ENCODE results near the gene FAAP100. TPM values are rescaled to one million over a fixed set of nuclear protein-coding genes. Genes with fewer than 3 reads are reported as not detected.
"Not testable (repeated sequence)": the region's sequence is repeated elsewhere in the genome, so short reads cannot be mapped to it uniquely, and the experiment has no call there.

FAAP100 gene
- polyA plus RNA-seq, 12 donors: 14.0 to 54.1 (median 18.0) TPM; not detected in 1

DNA sequence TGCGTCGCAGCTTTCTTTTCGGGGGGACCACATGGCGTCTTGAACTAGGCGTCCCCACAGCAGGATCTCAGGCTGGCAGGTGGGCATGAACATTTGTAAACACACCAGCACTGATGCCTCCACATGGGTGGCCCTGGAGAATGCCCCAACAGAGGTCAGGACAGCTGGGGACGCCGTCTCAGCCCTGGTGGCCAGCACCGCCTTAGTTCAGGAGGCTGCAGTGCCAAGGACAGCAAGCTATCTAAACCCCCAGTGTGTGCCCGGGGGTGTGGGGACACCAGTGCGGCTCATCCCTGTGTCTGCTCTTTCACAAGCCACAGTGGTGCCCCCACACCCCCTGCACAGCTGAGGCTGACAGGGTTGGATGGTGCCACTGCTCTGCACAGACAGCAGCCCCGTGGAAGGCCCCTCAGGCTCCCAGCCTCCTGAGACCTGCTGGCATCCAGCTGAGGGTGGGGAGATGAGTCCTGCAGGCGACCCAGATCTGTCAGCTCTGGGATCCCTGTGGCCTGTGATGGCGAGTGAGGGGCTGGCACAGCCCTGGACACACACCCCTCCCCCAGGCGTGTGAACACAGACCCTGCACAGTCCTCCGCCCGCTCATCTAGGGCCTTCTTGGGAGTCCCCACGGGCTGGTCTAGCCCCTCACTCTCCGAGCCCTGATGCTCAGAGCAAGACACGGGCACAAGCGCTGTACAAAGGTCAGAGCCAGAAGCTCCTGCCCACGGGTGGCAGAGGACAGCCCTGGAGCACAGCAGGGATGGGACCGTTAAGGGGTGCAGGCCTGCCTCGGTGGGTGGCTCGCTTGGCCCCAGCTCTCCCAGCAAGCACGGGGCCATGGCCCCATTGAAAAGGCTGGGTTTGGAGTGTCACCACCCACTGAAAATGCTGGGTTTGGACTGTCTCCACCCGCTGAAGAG, 13.2 kb downstream of the FAAP100 start:
- no peak for DNase-seq

DNA sequence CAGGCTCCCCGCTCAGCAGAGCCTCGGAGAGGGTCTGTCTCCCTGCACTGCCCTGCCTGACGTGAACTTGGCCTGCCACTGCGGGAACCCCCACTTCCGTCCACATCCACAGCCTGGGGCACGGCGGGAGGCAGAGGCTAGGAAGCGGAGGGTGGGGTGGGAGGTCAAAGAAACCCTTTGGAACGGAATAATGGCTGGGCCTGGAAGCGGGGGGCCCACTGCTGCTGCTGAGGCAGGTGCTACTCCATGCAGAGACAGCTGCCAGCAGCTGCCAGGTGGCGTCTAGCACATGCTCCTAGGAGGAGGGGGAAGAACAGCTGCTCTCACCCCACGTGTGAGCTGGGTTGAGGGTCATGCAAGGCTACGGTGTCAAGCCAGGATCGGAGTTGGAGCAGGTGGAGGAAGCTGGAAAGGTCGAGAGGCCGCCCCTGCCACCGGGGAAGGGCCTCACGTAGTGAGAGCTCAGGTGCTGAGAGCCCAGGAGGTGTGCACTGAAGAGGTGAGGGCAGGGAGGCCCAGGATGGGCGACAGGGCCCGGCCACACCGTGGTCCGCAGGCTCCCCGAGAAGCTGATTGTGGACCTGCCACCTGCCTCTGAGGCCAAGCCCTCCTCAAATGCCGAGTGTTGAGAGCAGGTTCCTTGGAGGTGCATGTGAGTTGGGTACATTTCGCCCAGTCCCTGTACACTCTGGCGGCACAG, 14.1 kb downstream of the FAAP100 start:
- no peak for DNase-seq

DNA sequence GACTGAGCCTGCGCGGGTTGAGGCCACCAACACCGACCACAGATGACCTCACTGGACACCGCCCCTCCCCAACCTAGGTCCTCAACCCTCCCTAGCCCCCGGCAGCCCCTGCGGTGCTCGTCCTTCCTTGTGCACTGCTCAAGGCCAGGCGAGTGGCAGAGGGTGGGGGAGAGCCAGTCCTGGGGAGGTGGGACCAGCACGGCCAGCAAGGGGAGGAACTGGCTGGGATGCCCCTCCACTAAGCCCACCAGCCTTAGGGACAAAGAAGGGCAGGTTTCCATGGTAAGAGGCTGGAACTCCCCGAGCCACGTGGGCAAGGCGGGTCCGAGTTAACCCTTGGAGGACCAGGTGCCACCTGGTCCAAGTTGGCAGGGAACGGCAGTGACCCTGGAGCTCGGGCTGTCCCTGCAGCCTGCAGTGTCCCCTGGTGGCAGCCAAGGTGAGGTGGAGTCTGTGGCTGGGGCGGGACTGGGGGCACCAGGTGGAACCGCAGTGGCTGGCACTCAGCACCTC, 14.8 kb downstream of the FAAP100 start:
- DNase-seq: no peak

DNA sequence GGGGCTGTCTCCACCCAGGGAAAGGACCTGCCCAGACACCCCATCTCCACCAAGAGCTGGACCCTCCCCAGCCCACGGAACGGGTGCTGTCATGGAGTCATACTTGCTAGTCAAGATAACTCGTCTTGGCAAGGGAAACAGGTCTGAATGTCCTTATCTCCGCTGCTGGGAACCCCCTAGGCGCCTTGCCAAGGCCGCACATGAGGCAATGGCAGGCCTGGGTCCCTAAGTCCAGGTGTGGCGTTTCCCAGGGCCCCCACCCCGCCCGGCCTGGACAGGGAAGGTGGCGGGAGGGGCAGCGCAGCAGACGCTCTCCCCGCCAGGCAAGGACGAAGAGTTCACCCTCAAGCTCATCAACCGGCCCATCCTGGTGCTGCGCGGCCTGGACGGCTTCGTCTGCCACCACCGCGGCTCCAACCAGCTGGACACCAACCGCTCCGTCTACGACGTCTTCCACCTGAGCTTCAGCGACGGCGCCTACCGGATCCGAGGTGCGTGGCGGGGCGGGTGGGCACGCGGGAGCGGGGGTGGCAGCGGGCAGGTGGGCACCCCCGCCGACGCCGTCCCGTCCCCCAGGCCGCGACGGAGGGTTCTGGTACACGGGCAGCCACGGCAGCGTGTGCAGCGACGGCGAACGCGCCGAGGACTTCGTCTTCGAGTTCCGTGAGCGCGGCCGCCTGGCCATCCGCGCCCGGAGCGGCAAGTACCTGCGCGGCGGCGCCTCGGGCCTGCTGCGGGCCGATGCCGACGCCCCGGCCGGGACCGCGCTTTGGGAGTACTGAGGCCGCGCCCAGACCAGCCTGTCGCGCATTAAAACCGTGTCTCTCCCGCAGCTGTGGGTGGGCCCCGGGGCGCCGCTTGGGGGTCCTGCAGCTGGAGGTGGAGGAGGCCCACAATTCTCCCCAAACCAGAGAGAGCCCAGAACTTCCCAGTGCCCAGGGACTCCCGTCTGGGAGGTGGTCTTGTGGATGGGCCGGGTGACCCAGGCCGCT, 15.6 kb downstream of the FAAP100 start:
- no peak for DNase-seq

DNA sequence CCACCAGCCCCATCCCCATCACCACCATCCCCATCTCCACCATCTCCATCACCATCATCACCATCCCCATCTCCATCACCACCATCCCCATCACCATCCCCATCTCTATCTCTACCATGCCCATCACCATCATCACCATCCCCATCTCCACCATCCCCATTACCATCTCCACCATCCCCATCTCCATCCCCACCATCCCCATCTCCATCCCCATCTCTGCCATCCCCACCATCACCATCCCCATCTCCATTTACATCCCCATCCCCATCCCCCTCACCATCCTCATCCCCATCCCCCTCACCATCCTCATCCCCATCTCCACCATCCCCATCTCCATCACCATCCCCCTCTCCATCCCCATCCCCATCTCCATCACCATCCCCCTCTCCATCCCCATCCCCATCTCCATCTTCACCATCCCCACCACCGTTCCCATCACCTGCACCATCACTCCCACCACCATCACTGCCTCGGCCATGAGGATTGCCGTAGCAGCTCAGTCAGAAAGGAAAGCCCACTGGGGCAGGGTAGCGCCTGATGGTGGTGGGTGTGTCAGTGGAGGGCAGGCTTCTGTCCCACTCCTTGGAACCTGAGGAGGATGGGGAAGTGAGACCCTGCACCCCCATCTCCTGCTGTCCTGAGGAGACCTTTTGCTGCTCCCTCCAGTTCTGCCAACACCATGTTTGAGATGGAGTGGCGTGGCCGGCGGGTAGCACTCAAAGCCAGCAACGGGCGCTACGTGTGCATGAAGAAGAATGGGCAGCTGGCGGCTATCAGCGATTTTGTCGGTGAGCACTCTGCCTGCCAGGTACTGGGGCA, 16.5 kb downstream of the FAAP100 start:
- no peak for DNase-seq

DNA sequence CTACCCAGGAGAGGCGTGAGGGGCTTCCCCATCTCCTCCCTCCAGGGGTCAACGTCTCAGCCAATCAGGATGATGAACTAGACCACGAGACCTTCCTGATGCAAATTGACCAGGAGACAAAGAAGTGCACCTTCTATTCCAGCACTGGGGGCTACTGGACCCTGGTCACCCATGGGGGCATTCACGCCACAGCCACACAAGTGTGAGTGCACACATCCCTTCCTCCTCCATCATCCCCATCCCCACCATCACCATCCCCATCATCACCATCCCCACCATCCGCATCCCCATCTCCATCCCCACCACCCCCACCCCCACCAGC, 17.2 kb downstream of the FAAP100 start:
- no peak for DNase-seq

DNA sequence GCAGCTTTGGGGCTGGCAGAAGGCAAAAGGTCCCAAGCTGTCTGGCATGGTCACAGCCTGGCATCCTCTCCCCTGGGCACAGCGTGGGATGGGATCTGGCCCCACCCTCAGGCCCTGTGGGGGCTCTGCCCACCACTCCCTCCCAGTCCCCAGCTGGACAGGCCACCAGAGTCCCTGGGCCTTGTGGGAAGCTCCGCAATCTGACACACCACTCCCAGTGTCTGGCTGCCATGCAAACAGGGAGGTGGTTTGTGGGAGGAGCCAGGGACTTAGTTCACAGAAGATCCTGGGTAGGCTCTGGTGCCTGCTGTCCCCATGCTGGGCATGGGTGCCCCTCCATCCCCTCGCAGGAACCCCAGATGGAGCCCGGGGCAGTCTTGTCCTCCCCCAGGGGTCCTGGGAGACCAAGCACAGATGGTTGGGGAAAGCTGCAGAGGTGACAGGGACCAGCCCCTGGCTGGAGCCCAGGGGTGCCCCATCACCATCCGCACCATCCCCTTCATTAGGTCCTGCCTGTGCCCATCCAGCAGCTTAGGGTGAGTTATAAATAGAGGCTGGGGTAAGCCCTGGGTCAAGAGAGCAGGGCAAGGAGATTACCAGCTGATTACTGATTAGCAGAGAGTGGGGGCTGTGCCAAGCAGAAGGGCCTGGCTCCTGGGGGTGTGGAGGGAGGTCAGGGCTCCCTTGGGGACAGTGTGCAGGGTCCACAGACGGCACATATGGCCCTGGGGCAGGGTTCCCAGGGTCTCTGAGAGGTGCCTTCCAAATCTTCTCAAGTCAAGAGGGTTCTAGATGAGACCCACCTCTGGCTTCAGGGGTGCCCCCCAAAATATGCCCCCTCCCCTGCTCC, 17.8 kb downstream of the FAAP100 start:
- no peak for DNase-seq

DNA sequence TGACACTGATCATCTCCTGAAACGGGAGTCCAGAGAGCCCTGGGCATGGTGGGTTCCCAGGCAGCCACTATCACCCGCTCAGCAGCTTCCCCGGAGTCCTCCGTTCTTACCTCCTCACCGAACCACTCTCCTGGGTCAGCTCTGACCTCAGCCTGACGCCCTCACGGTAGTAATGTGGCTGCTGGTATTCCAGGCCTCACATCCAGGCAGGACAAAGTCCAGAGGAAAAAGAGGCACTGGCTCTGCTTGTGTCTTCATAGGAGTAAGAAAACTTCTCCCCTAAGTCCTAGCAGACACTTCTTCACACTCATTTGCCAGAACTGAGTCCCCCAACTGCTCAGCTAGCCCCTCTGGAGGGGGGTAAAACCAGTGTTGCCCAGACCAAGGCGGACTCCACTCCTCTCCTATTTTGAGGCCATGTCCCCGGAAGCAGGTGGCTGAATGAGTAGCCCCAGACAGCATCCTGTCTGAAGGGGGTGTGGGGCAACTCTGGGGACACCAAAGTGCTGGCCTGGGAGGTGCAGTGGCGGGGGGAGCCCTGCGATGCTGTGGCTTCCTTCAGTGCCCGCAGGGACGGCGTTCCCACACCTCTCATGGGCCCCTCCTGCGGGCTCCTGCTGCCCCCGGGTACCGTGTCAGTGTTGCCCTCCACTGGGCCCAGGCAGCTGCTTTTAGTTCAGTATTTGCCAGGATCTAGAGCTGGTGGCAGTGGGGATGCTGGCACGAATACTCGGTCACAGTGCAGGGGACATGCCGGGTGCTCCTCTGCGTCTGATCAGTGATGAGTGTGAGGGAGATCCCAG, 18.6 kb downstream of the FAAP100 start:
- DNase-seq: no peak

DNA sequence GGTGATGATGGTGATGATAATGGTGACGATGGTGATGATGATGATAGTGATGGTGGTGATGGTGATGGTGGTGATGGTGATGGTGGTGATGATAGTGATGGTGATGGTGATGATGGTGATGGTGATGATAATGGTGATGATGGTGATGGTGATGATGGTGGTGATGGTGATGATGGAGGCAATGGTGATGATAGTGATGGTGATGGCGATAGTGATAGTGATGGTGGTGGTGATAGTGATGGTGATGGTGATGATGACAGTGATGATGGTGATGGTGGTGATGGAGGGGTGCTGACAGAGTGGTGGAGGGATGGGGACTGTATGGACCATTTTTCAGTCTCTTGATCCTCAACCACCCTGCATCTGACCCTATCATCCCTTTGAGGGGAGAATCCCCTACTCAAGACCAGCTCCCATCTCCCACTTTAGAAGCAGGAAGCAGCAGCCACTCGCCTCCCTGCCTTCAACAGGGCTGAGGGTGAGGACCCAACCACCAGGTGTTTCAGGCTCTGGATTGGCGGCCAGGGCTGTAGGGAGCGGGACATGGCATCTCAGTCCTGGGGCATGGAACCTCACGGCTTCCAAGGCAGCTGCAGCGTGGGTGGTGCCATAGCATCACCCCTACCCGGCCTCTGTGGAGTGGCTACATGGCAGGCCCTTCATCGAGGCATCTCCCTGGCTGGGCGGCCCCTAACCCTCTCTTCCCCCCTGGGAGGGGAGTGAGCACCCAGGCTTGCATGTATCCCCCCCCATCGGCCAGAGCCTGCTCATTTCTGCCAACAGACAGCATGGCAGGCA, 19.5 kb downstream of the FAAP100 start:
- DNase-seq: no peak

DNA sequence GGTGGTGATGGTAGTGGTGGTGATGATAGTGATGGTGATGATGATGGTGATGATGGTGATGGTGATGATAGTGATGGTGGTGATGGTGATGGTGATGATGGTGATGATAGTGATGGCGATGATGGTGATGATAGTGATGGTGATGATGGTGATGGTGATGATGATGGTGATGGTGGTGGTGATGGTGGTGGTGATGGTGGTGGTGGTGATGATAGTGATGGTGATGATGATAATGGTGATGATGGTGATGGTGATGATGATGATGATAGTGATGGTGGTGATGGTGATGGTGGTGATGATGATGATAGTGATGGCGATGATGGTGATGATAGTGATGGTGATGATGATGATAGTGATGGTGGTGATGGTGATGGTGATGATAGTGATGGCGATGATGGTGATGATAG, 20.2 kb downstream of the FAAP100 start:
- not testable (repeated sequence) for DNase-seq

DNA sequence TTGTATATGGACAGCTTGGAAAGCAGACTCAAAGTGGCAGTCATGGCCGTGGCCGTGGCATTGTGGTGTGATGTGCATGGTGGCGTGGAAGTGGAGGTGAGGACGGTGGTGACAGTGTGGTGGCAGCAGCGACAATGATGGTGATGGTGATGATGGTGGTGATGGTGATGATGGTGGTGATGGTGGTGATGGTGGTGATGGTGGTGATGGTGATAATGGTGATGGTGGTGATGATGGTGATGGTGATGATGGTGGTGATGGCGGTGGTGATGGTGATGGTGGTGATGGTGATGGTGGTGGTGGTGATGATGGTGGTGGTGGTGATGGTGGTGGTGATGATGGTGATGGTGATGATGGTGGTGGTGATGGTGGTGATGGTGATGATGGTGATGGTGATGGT, 21.1 kb downstream of the FAAP100 start:
- not testable (repeated sequence) for DNase-seq

DNA sequence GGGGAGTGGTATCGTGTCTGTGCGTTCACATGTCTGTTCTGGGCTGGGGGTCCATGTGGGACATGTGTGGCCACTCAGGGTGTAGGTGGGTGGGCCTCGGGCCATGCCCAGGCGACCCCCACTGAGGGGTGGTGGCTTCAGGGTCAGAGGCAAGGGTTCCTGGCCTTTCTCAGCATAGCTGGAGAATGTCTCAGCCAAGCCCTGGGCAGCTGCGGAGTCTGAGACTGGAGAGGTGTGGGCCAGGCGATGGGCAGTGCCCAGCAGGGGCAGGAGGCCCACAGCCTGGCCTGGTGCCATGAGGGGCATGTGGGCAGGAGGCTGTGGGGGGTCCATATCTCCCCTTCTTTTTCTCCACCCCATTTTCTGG, 22.7 kb downstream of the FAAP100 start:
- DNase-seq: no peak

DNA sequence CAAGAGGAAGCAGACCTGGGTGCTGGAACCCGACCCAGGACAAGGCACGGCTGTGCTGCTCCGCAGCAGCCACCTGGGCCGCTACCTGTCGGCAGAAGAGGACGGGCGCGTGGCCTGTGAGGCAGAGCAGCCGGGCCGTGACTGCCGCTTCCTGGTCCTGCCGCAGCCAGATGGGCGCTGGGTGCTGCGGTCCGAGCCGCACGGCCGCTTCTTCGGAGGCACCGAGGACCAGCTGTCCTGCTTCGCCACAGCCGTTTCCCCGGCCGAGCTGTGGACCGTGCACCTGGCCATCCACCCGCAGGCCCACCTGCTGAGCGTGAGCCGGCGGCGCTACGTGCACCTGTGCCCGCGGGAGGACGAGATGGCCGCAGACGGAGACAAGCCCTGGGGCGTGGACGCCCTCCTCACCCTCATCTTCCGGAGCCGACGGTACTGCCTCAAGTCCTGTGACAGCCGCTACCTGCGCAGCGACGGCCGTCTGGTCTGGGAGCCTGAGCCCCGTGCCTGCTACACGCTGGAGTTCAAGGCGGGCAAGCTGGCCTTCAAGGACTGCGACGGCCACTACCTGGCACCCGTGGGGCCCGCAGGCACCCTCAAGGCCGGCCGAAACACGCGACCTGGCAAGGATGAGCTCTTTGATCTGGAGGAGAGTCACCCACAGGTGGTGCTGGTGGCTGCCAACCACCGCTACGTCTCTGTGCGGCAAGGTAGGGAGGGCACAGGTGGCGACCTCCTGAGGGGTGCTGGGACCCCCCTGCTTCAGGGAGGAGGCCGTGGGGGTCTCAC, 23.3 kb downstream of the FAAP100 start:
- DNase-seq: no peak

DNA sequence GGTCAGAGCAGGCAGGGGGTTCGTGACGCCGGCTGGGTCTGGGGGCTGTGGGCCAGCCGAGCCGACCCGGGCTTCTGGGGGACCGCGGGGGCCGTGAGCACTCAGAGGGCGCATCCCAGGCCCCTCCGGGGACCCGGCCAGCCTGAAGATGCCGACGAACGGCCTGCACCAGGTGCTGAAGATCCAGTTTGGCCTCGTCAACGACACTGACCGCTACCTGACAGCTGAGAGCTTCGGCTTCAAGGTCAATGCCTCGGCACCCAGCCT, 23.8 kb downstream of the FAAP100 start:
- no peak for DNase-seq

DNA sequence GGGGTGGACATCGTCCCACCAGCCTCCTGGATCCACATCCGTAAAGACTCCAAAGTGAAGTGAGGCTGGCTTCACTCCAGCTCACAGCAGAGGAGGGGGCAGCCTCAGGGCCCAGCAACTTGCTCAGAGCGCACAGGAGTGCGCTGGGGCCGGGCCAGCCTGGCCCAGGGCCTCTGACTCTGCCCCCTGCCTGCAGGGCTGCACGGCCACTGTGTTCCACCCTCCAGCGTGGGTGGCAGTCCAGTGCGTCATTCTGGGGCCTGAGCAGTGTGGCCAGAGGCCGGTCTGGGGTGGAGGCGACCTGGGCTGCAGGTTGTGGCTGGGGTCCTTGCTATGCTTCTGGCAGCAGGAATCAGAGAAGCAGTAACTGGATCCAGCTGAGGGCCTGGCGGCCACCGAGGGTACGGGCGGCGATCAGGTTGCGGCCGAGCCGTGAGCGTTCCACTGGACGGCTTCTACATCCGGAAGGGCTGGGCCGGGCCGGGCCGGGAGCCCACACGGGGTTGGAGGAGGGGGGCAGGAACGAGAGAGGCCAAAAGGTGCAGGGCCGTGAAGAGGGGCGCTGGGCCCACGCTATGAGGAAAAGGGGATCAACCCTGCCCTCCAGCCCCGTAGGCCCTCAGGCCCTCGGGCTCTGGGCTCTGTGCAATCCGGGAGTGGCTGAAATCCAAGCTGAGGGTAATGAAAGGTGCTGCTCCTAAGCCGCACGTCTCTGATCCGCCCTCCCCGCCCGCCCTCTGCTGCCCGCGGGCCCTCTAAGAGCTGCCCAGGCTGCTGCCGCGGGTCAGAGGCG, 24.4 kb downstream of the FAAP100 start, which contains the start of gene FSCN2:
FSCN2 (plus strand) TSS at position 787 of the 793 bp plus-strand sequence. CDS start 155 bp downstream, outside the sequence.
- no peak for DNase-seq

All from muscle of arm (tissue), 12 donors.